Esophagus muscularis mucosa (tissue), 4 donors: ENCODE measurements around the gene IFT43.

Experiments
- CTCF ChIP-seq, 3 experiments: fragments of 200-600 bp in 2 of 3; fragments of 450-650 bp in 1 of 3; sonication (generic) in 2 of 3; IDR thresholded peaks; one replicate each; pipeline ENCODE4 v1.5.1; 2017 to 2019; ENCODE audit warnings: antibody characterized with exemption in 3 of 3, mild to moderate bottlenecking in 2 of 3, moderate library complexity in 1 of 3
- EP300 ChIP-seq: sonication (generic); formaldehyde crosslinking; IDR thresholded peaks from one replicate; pipeline ENCODE4 v1.6.1; 2017; ENCODE audit warnings: antibody characterized with exemption
- POLR2A ChIP-seq: fragments of 450-650 bp; IDR thresholded peaks from one replicate; pipeline ENCODE4 v1.6.1; 2017; ENCODE audit warnings: antibody characterized with exemption, moderate library complexity, mild to moderate bottlenecking, low read depth
- POLR2AphosphoS5 ChIP-seq, 2 donors: sonication (generic); formaldehyde crosslinking; IDR thresholded peaks; one replicate each; pipeline ENCODE4 v1.6.1; 2017; ENCODE audit warnings: antibody characterized with exemption in 2 of 2

- TF ChIP-seq CTCF (IDR thresholded peaks at IDR 0.05) (no peak), POLR2A (no peak), POLR2AphosphoS5 (IDR thresholded peaks at IDR 0.05) (no peak), EP300 (no peak)
Observed at GRCh38 chr14:76051717-76052465, 66.3 kb downstream of the IFT43 start.
